Thyroid gland (tissue), 4 donors: ENCODE measurements around the gene SLC25A14.

ENCODE experiments used
- POLR2A ChIP-seq, 2 donors: fragments of 450-650 bp; IDR thresholded peaks; one replicate each; pipeline ENCODE4 v1.6.1; 2017; ENCODE audit warnings: antibody characterized with exemption in 2 of 2, mild to moderate bottlenecking in 2 of 2, moderate library complexity in 1 of 2
- TF ChIP-seq, protein P1 (sequence below), 6 experiments: fragments of 200-600 bp in 3 of 6; fragments of 450-650 bp in 3 of 6; sonication (generic) in 3 of 6; IDR thresholded peaks; one replicate each; pipeline ENCODE4 v1.5.1; 2016 to 2019; ENCODE audit warnings: antibody characterized with exemption in 6 of 6, mild to moderate bottlenecking in 2 of 6, inconsistent platforms in 1 of 6, moderate library complexity in 1 of 6

DNA sequence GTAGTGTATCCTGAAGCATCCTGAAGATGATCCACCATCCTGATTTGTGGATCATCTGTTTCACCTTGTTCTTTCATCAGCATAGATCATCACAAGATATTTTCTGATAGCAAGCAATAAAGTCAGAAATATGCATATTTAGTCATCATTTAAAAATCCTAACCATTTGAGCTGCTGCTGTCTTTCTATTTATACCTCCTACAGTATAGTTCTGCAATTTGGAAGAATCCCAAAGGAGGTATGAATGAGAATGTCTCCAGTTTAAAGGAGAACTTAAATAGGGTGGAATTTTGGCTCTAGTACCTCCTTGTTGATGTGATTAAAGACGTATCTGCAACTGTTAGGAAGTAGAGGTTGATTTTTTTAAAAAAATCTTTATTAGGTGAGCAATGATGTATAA lies 7.6 kb downstream of the SLC25A14 start:
- TF ChIP-seq POLR2A (IDR thresholded peaks at IDR 0.05) = no peak
- TF ChIP-seq, protein P1, sequence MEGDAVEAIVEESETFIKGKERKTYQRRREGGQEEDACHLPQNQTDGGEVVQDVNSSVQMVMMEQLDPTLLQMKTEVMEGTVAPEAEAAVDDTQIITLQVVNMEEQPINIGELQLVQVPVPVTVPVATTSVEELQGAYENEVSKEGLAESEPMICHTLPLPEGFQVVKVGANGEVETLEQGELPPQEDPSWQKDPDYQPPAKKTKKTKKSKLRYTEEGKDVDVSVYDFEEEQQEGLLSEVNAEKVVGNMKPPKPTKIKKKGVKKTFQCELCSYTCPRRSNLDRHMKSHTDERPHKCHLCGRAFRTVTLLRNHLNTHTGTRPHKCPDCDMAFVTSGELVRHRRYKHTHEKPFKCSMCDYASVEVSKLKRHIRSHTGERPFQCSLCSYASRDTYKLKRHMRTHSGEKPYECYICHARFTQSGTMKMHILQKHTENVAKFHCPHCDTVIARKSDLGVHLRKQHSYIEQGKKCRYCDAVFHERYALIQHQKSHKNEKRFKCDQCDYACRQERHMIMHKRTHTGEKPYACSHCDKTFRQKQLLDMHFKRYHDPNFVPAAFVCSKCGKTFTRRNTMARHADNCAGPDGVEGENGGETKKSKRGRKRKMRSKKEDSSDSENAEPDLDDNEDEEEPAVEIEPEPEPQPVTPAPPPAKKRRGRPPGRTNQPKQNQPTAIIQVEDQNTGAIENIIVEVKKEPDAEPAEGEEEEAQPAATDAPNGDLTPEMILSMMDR (IDR thresholded peaks at IDR 0.05) = no peak
